Esophagus mucosa (tissue), 1 donor: ENCODE measurements around the gene UBE2H. TPM values are rescaled to one million over a fixed set of nuclear protein-coding genes. Genes with fewer than 3 reads are reported as not detected.
A peak's percentile ranks its signal among the peaks of the same experiment; 100 is the strongest.
"Not testable (repeated sequence)": the region's sequence is repeated elsewhere in the genome, so short reads cannot be mapped to it uniquely, and the experiment has no call there.

Experiments used
- ATAC-seq: fragments of 200-7000 bp; cut with Tn5 transposase; one replicate; pipeline ENCODE4 v1.9.1; 2020
- total RNA-seq: library from RNA; stranded (reverse); gene quantifications from one replicate; pipeline ENCODE4 v1.2.4, GENCODE V29; 2023
- donor health status: DM: yes; HTN: yes; CAD: no.

The UBE2H gene
- total RNA-seq, 1 donor from 2014 or later = 98.3 TPM

- ATAC-seq = no peak
Observed at GRCh38 chr7:129870668-129871067, 82.1 kb downstream of the UBE2H start.

- no peak for ATAC-seq
Observed at GRCh38 chr7:129866251-129866650, 86.5 kb downstream of the UBE2H start.

- peak; percentile 17 for ATAC-seq
Observed at GRCh38 chr7:129865925-129866201, 86.9 kb downstream of the UBE2H start.

GRCh38 chr7:129865093-129865924 lies 87.5 kb downstream of the UBE2H start:
- peak; percentile 38 for ATAC-seq

- not testable (repeated sequence) for ATAC-seq
Observed at GRCh38 chr7:129864676-129865075, 88.1 kb downstream of the UBE2H start.

GRCh38 chr7:129864042-129864441 lies 88.7 kb downstream of the UBE2H start:
- peak; percentile 27 for ATAC-seq

GRCh38 chr7:129862682-129863081 lies 90.1 kb downstream of the UBE2H start:
- ATAC-seq = no peak

GRCh38 chr7:129860784-129861183 lies 92.0 kb downstream of the UBE2H start:
- not testable (repeated sequence) for ATAC-seq

GRCh38 chr7:129859183-129859582 lies 93.6 kb downstream of the UBE2H start:
- ATAC-seq = no peak

GRCh38 chr7:129858490-129858889 lies 94.3 kb downstream of the UBE2H start:
- ATAC-seq = no peak

- ATAC-seq = no peak
Observed at GRCh38 chr7:129857313-129857712, 95.4 kb downstream of the UBE2H start.

GRCh38 chr7:129855935-129856717 lies 96.6 kb downstream of the UBE2H start:
- ATAC-seq = no peak

GRCh38 chr7:129855234-129855673 lies 97.5 kb downstream of the UBE2H start:
- ATAC-seq = no peak

GRCh38 chr7:129854401-129854800 lies 98.4 kb downstream of the UBE2H start:
- ATAC-seq = no peak

GRCh38 chr7:129853661-129854268 lies 99.0 kb downstream of the UBE2H start:
- ATAC-seq = peak; percentile 88

GRCh38 chr7:129851809-129852208 lies 101.0 kb downstream of the UBE2H start:
- ATAC-seq = no peak

- no peak for ATAC-seq
Observed at GRCh38 chr7:129851174-129851573, 101.6 kb downstream of the UBE2H start.

- no peak for ATAC-seq
Observed at GRCh38 chr7:129848436-129848835, 104.3 kb downstream of the UBE2H start.

GRCh38 chr7:129845972-129846327 lies 106.8 kb downstream of the UBE2H start:
- ATAC-seq = peak; percentile 49

- ATAC-seq = no peak
Observed at GRCh38 chr7:129845178-129845971, 107.4 kb downstream of the UBE2H start.

- ATAC-seq = no peak
Observed at GRCh38 chr7:129843978-129844840, 108.6 kb downstream of the UBE2H start.
